Head of caudate nucleus (tissue), 42 donors: ENCODE measurements around the gene CLC.

Experiments
- DNase-seq, 42 donors: peaks; one replicate each; pipeline versions ENCODE4 v3.0.0 to v3.0.0-alpha.2; 2020 to 2021; ENCODE audit warnings: mixed read lengths in 7 of 42
- intact Hi-C: fragments of 100-400 bp; cut with DNase I; formaldehyde crosslinking; loops from one replicate; pipeline ENCODE4 v1.15.0; 2022

The CLC gene

GRCh38 chr19:39686739-39687138, 51.1 kb downstream of the CLC start:
- no peak for DNase-seq
- intact Hi-C loops = no loop called here

- intact Hi-C loops = no loop called here
- DNase-seq = no peak
Measured at GRCh38 chr19:39684267-39684666, 53.6 kb downstream of the CLC start.

- DNase-seq = no peak
- intact Hi-C loops = no loop called here
Measured at GRCh38 chr19:39681416-39681815, 56.4 kb downstream of the CLC start.
